ENCODE data around the gene GBP5.
A peak's percentile ranks its signal among the peaks of the same experiment; 100 is the strongest.

GBP5 gene

DNA sequence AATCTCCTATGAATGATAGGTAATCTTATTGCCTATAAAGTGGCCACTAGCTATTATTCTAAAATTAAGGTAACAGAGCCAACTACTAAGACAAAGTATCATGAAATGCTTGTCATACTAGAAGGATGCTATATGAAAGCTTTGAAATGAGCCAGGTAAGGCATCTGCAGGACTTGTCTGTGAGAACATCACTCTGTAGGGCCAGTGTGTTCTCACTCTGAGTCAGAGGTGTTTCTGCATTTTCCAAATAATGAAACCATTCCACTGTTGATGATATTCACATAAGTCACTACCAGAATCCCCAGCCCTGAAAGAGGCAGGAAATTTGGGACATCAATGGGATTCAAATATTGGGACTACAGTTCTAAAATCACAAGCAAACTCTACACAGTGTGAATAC lies 25.8 kb upstream of the GBP5 start:
- TF ChIP-seq CTCF (IDR thresholded peaks at IDR 0.05; ENCODE audit: unreplicated experiment in 3 of 3): no peak
- no peaks in the 10 kb centered on the region for H3K36me3 Mint-ChIP-seq (ENCODE audit: low read depth)
- no peak overlapping the region for H3K4me3 Mint-ChIP-seq
- no peaks in the 10 kb centered on the region for H3K9me3 Mint-ChIP-seq
- no peaks in the 10 kb centered on the region for H3K27me3 Mint-ChIP-seq (ENCODE audit: low read depth)
- no peaks in the 10 kb centered on the region for H3K4me1 Mint-ChIP-seq
- H3K27ac Mint-ChIP-seq: no peak overlapping the region

- Mint-ChIP-seq H3K36me3 (ENCODE audit: low read depth) (no peaks in the 10 kb centered on the region), H3K27ac (no peak overlapping the region), H3K4me3 (no peak overlapping the region), H3K4me1 (no peaks in the 10 kb centered on the region), H3K27me3 (ENCODE audit: low read depth) (no peaks in the 10 kb centered on the region), H3K9me3 (peaks cover 2% of the 10 kb centered on the region)
- TF ChIP-seq CTCF (IDR thresholded peaks at IDR 0.05; ENCODE audit: unreplicated experiment in 3 of 3): no peak
These were observed 22.5 kb upstream of the GBP5 start for GRCh38 chr1:89295187-89295586.

DNA sequence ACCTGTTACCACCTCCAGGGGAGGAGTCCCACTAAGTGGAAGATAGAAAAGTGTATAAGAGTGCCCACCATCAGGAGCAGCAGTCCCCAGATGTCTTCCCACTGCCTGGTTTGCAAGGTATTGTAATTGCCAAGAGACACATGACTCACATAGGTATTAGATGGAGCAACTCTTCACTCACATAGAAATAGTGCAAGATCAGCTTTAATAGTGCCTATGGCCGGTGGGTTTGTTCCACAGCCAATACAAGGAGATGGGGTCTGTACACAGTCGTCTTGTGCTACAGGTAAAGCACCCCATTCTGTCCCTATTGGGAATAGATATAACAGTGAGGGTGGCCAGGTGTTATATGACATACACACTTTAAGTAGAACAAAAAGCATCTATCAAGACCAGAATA lies 18.6 kb upstream of the GBP5 start:
- H3K9me3 Mint-ChIP-seq: peaks cover 2% of the 10 kb centered on the region
- H3K27me3 Mint-ChIP-seq (ENCODE audit: low read depth): no peaks in the 10 kb centered on the region
- H3K36me3 Mint-ChIP-seq (ENCODE audit: low read depth): no peaks in the 10 kb centered on the region
- no peak overlapping the region for H3K27ac Mint-ChIP-seq
- no peak overlapping the region for H3K4me3 Mint-ChIP-seq
- H3K4me1 Mint-ChIP-seq: peaks cover 13% of the 10 kb centered on the region
- TF ChIP-seq CTCF (IDR thresholded peaks at IDR 0.05; ENCODE audit: unreplicated experiment in 3 of 3): no peak

DNA sequence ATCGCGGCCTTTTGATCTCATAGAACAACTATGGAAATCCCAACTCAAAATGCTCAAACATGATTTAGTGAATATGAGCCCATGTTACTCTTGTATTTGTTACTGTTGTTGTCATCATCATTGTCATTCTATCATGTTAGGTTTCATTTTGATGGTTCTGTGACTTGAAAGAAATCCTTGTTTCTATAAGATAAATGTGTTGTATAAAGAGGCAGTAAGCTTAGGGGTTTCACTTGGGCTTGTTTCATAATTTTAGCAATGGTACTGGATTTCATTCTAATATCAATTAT lies 15.3 kb upstream of the GBP5 start:
- H3K27ac Mint-ChIP-seq: no peak overlapping the region
- H3K4me1 Mint-ChIP-seq: peaks cover 16% of the 10 kb centered on the region
- H3K27me3 Mint-ChIP-seq (ENCODE audit: low read depth): no peaks in the 10 kb centered on the region
- TF ChIP-seq CTCF (IDR thresholded peaks at IDR 0.05; ENCODE audit: unreplicated experiment in 3 of 3): no peak
- no peak overlapping the region for H3K4me3 Mint-ChIP-seq
- no peaks in the 10 kb centered on the region for H3K36me3 Mint-ChIP-seq (ENCODE audit: low read depth)
- peaks cover 2% of the 10 kb centered on the region for H3K9me3 Mint-ChIP-seq

DNA sequence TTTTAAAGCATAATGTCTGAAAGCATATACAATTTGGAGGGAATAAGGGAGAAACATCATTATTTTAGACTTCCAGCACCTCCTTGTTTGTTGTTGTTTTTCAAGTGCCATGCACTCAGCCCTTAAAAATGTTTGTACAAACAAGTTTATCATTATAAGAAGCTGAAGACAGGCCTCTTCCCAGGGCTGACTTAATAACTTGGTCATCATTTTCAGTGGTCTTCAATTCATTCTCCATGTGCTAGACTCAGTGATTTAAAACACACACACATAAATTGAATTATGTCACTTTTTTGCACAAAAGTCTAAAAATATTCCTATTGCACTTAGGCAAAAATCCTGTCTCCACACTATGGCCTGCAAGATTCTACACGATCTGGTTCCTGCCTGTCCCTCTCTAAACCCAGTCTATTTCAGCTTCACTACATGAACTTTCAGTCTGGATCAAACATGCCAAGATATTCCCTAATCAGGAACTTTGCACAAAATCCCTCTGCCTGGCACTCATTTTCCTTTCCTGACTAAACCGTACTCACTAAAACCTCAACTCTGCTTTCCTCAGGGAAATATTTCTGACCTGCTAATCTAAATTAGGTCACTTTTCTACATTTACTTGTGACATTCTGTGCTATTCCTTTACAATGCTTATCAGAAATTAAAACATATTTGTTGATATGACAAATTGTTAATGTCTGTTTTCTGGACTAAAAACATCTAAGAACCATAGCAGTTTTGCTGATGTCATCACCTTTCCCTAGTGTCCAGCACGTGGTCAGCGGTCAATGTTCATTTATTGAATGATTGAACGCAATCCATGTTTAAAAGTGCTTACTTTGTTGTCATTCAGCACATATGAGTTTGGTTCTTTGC lies 14.8 kb upstream of the GBP5 start:
- Mint-ChIP-seq H3K27me3 (ENCODE audit: low read depth) (no peaks in the 10 kb centered on the region), H3K4me3 (no peak overlapping the region)

More for the DNA sequence above, 14.8 kb upstream of the GBP5 start:
- H3K27ac Mint-ChIP-seq: peak overlapping the region in 2 of 3 experiments; percentile 28 to 41
- no peak for TF ChIP-seq CTCF (IDR thresholded peaks at IDR 0.05; ENCODE audit: unreplicated experiment in 3 of 3)
- H3K4me1 Mint-ChIP-seq: peaks cover 16% of the 10 kb centered on the region
- H3K9me3 Mint-ChIP-seq: no peaks in the 10 kb centered on the region
- H3K36me3 Mint-ChIP-seq (ENCODE audit: low read depth): no peaks in the 10 kb centered on the region

Measured in nephron (organoid).